Spinal cord (tissue), 10 donors: ENCODE data around the gene SLC38A1. TPM values are rescaled to one million over a fixed set of nuclear protein-coding genes. Genes with fewer than 3 reads are reported as not detected.
"Not testable (repeated sequence)": the region's sequence is repeated elsewhere in the genome, so short reads cannot be mapped to it uniquely, and the experiment has no call there.

Experiments used
- DNase-seq, 6 donors: peaks; one replicate each; pipeline versions ENCODE4 v3.0.0 to v3.0.0-alpha.2; 2013 to 2015; ENCODE audit warnings: low spot score in 6 of 6, low read depth in 4 of 6
- H3K27ac ChIP-seq: one replicate; pipeline ENCODE4 v1.5.1; 2013; ENCODE audit warnings: low read depth, low read length, control low read depth
- H3K27me3 ChIP-seq: one replicate; pipeline ENCODE4 v1.6.1; 2013; ENCODE audit warnings: low read length; ENCODE audit not compliant: control insufficient read depth, insufficient read depth
- H3K36me3 ChIP-seq: one replicate; pipeline ENCODE4 v1.6.1; 2013; ENCODE audit warnings: low read length; ENCODE audit not compliant: control insufficient read depth, insufficient read depth
- H3K4me1 ChIP-seq: one replicate; pipeline ENCODE4 v1.6.1; 2013; ENCODE audit warnings: low read length; ENCODE audit not compliant: control insufficient read depth, insufficient read depth
- H3K4me3 ChIP-seq: one replicate; pipeline ENCODE4 v1.5.1; 2013; ENCODE audit warnings: low read depth, low read length, control low read depth
- H3K9me3 ChIP-seq: one replicate; pipeline ENCODE4 v1.6.1; 2013; ENCODE audit warnings: low read length; ENCODE audit not compliant: control insufficient read depth, insufficient read depth
- WGBS: methylation state at CpG from one replicate; pipeline ENCODE4 v1.1.5; 2013; ENCODE audit warnings: missing lambda C conversion rate; ENCODE audit not compliant: insufficient coverage; 5-methylcytosine and 5-hydroxymethylcytosine counted together
- polyA plus RNA-seq, 2 donors: library from polyadenylated mRNA; unstranded; fragments of 120-200 nt; gene quantifications; one replicate each; pipeline ENCODE4 v1.2.1, GENCODE V29; 2013; ENCODE audit not compliant: insufficient read length in 2 of 2
- total RNA-seq, 2 donors: library from RNA; depleted of rRNA in 1 of 2; stranded (reverse); fragments of 120-200 nt in 1 of 2; fragments of >200 nt in 1 of 2; gene quantifications; one replicate each; pipeline versions ENCODE4 v1.2.3 to v1.2.4, GENCODE V29; 2013 to 2014
- donor health status: healthy.

SLC38A1 gene
- total and polyA plus RNA-seq, 4 donors = 56.5 to 162 (median 74.4) TPM

- H3K36me3 ChIP-seq = no peaks in the 10 kb centered on the region
- no CpG with 5 or more reads among the region's 4 CpGs for WGBS
- no peak overlapping the region for H3K27ac ChIP-seq
- H3K27me3 ChIP-seq = no peaks in the 10 kb centered on the region
- DNase-seq = no peak
- no peak overlapping the region for H3K4me3 ChIP-seq
- H3K4me1 ChIP-seq = no peaks in the 10 kb centered on the region
- H3K9me3 ChIP-seq = no peaks in the 10 kb centered on the region
These were observed 9.8 kb downstream of the SLC38A1 start for GRCh38 chr12:46259071-46259470.

DNA sequence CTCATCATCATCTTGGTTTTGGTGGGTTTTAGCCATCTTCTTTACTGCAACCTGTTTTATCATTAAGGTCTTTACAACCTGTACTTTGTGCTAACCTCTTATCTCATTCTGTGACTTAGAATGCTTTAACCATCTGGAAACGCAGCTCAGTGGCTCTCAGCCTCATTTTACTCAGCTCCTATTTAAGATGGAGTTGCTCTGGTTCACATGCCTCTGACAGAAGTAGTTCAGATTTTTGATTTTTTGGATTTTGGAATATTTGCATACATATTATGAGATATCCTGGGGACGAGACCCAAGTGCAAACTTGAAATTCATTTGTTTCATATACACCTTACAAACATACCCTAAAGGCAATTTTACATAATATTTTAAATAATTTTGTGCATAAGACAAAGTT, 10.7 kb downstream of the SLC38A1 start:
- Histone ChIP-seq H3K4me1 (no peaks in the 10 kb centered on the region), H3K36me3 (no peaks in the 10 kb centered on the region), H3K9me3 (no peaks in the 10 kb centered on the region), H3K4me3 (no peak overlapping the region), H3K27me3 (no peaks in the 10 kb centered on the region), H3K27ac (no peak overlapping the region)
- DNase-seq = no peak
- no CpG with 5 or more reads among the region's 2 CpGs for WGBS

DNA sequence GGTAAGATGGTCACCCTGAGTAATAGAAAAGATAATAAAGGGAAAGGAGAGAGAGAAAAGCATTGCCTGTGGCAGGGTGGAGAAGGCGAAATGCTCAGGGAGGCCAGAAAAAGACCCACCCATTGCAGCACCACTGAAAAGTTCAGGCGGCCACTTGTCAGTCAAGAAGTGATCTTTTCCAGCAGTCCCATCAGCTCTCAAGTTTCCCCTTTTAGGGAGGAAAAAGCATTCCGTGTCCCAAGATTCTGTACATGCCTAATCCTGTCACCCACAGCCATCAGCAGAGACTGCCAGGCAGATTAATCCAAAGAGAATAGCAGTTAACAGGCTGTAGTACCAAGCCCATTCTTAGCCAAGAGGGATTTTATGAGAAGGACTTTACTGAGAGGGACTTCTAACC, 11.9 kb downstream of the SLC38A1 start:
- Histone ChIP-seq H3K4me3 (no peak overlapping the region), H3K36me3 (no peaks in the 10 kb centered on the region), H3K9me3 (no peaks in the 10 kb centered on the region), H3K27me3 (no peaks in the 10 kb centered on the region), H3K4me1 (no peaks in the 10 kb centered on the region), H3K27ac (no peak overlapping the region)
- WGBS = 92% methylated on average over 2 of the region's 3 CpGs
- DNase-seq = no peak

- no CpG with 5 or more reads among the region's 2 CpGs for WGBS
- Histone ChIP-seq H3K36me3 (no peaks in the 10 kb centered on the region), H3K27ac (no peak overlapping the region), H3K4me3 (no peak overlapping the region), H3K9me3 (no peaks in the 10 kb centered on the region), H3K4me1 (no peaks in the 10 kb centered on the region), H3K27me3 (no peaks in the 10 kb centered on the region)
- no peak for DNase-seq
These were observed 15.2 kb downstream of the SLC38A1 start for GRCh38 chr12:46253544-46254162.

- not testable (repeated sequence) for H3K27me3 ChIP-seq, H3K27ac ChIP-seq, H3K4me1 ChIP-seq, DNase-seq, H3K36me3 ChIP-seq, H3K9me3 ChIP-seq, H3K4me3 ChIP-seq
- WGBS = no CpG with 5 or more reads among the region's 5 CpGs
These were observed 16.8 kb downstream of the SLC38A1 start for GRCh38 chr12:46251994-46252393.

- not testable (repeated sequence) for H3K4me1 ChIP-seq, DNase-seq, H3K27me3 ChIP-seq, H3K27ac ChIP-seq, H3K9me3 ChIP-seq, H3K36me3 ChIP-seq, H3K4me3 ChIP-seq
- WGBS = 95% methylated on average over 4 of the region's 4 CpGs
These were observed 18.9 kb downstream of the SLC38A1 start for GRCh38 chr12:46249960-46250359.

DNA sequence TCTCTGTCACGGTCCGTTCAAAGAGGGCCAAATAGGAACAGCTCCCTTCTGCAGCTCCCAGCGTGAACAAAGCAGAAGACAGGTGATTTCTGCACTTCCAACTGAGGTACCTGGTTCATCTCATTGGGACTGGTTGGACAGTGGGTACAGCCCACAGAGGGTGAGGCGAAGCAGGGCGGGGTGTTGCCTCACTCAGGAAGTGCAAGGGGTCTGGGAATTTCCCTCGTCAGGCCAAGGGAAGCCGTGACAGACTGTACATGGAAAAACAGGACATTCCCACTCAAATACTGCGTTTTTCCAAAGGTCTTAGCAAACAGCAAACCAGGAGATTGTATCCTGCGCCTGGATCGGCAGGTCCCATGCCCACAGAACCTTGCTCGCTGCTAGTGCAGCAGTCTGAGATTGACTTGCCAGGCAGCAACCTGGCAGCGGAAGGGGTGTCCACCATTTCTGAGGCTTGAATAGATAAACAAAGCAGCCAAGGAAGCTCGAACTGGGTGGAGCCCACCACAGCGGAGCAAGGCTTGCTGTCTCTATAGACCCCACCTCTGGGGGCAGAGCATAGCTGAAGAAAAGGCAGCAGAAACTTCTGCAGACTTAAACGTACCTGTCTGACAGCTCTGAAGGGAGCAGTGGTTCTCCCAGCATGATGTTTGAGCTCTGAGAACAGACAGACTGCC, 22.7 kb downstream of the SLC38A1 start:
- Histone ChIP-seq H3K36me3 (no peaks in the 10 kb centered on the region), H3K4me3 (no peak overlapping the region), H3K27me3 (no peaks in the 10 kb centered on the region), H3K27ac (no peak overlapping the region), H3K9me3 (no peaks in the 10 kb centered on the region), H3K4me1 (no peaks in the 10 kb centered on the region)
- DNase-seq = no peak
- 95% methylated on average over 12 of the region's 15 CpGs for WGBS

- Histone ChIP-seq H3K4me3 (no peak overlapping the region), H3K27me3 (no peaks in the 10 kb centered on the region), H3K36me3 (no peaks in the 10 kb centered on the region), H3K27ac (no peak overlapping the region), H3K4me1 (no peaks in the 10 kb centered on the region), H3K9me3 (no peaks in the 10 kb centered on the region)
- no peak for DNase-seq
These were observed 23.8 kb downstream of the SLC38A1 start for GRCh38 chr12:46244997-46245396.

GRCh38 chr12:46244273-46244915, 24.4 kb downstream of the SLC38A1 start:
- WGBS = 100% methylated on average over 1 of the region's 1 CpG
- no peaks in the 10 kb centered on the region for H3K4me1 ChIP-seq
- H3K27ac ChIP-seq = no peak overlapping the region
- no peak overlapping the region for H3K4me3 ChIP-seq
- H3K9me3 ChIP-seq = no peaks in the 10 kb centered on the region
- H3K36me3 ChIP-seq = no peaks in the 10 kb centered on the region
- DNase-seq = no peak
- no peaks in the 10 kb centered on the region for H3K27me3 ChIP-seq

- no peak for DNase-seq
- Histone ChIP-seq H3K4me3 (no peak overlapping the region), H3K36me3 (no peaks in the 10 kb centered on the region), H3K27me3 (no peaks in the 10 kb centered on the region), H3K9me3 (no peaks in the 10 kb centered on the region), H3K4me1 (no peaks in the 10 kb centered on the region), H3K27ac (no peak overlapping the region)
- no CpG with 5 or more reads among the region's 2 CpGs for WGBS
These were observed 26.3 kb downstream of the SLC38A1 start for GRCh38 chr12:46242569-46242968.
